Gastrocnemius medialis (tissue), 4 donors: Measurements from ENCODE around the gene LMX1B. TPM values are rescaled to one million over a fixed set of nuclear protein-coding genes. Genes with fewer than 3 reads are reported as not detected.

Source experiments
- ATAC-seq, 2 donors: fragments of 150-250 bp; one replicate each; pipeline ENCODE4 v1.9.1; 2016
- DNase-seq, 2 donors: peaks; one replicate each; pipeline ENCODE4 v3.0.0-alpha.2; 2019
- H3K27ac ChIP-seq, 4 donors: fragments of 200-600 bp; sonication (generic); 1 replicate in 1 of 4; 2 replicates in 3 of 4; pipeline ENCODE4 v1.5.1; 2016 to 2018; ENCODE audit warnings: mild to moderate bottlenecking in 2 of 4, moderate library complexity in 1 of 4
- H3K27me3 ChIP-seq, 3 donors: fragments of 200-600 bp; sonication (generic) in 2 of 3; 1 replicate in 1 of 3; 2 replicates in 2 of 3; pipeline versions ENCODE4 v1.5.1 to v1.6.0; 2016 to 2019; ENCODE audit warnings: mild to moderate bottlenecking in 1 of 3, moderate library complexity in 1 of 3
- H3K36me3 ChIP-seq, 2 donors: fragments of 200-600 bp; sonication (generic) in 1 of 2; one replicate each; pipeline ENCODE4 v1.5.1; 2017 to 2018
- H3K4me1 ChIP-seq, 2 donors: fragments of 200-600 bp; sonication (generic) in 1 of 2; one replicate each; pipeline ENCODE4 v1.5.1; 2016 to 2017; ENCODE audit warnings: mild to moderate bottlenecking in 2 of 2
- H3K4me3 ChIP-seq, 4 donors: fragments of 200-600 bp; sonication (generic) in 3 of 4; 1 replicate in 1 of 4; 2 replicates in 3 of 4; pipeline ENCODE4 v1.5.1; 2016 to 2019; ENCODE audit warnings: mild to moderate bottlenecking in 2 of 4
- H3K9me3 ChIP-seq, 3 donors: fragments of 200-600 bp; sonication (generic) in 2 of 3; 1 replicate in 1 of 3; 2 replicates in 2 of 3; pipeline ENCODE4 v1.5.1; 2016 to 2019
- POLR2A ChIP-seq, 2 donors: fragments of 450-650 bp; IDR thresholded peaks; one replicate each; pipeline ENCODE4 v1.6.1; 2017; ENCODE audit warnings: antibody characterized with exemption in 2 of 2, mild to moderate bottlenecking in 2 of 2, moderate library complexity in 2 of 2
- in situ Hi-C, 4 donors: fragments of 200-750 bp; cut with MboI; loops; one replicate each; pipeline versions ENCODE4 v1.15.0 to v1.8.0; 2017; ENCODE audit warnings: low sequenced_read_pairs in 4 of 4
- intact Hi-C: fragments of 100-400 bp; cut with DNase I; formaldehyde crosslinking; loops from one replicate; pipeline ENCODE4 v1.15.1; 2023; ENCODE audit warnings: low total_unique reads
- total RNA-seq, 4 donors: library from RNA; depleted of rRNA; stranded (reverse); fragments of >200 nt; gene quantifications; one replicate each; pipeline versions ENCODE4 v1.1.0 to v1.2.3, GENCODE V29; 2016
- TF ChIP-seq, protein P1 (sequence below), 5 experiments: fragments of 450-650 bp in 3 of 5; fragments of 200-600 bp in 2 of 5; sonication (generic) in 2 of 5; IDR thresholded peaks in 4 of 5; conservative IDR thresholded peaks in 1 of 5; 1 replicate in 4 of 5; 2 replicates in 1 of 5; pipeline ENCODE4 v1.5.1; 2016 to 2019; ENCODE audit warnings: antibody characterized with exemption in 5 of 5, mild to moderate bottlenecking in 3 of 5, moderate library complexity in 3 of 5

LMX1B gene
- total RNA-seq, 4 donors from 2014 or later: 0.31 to 0.46 (median 0.35) TPM; not detected in 1

DNA sequence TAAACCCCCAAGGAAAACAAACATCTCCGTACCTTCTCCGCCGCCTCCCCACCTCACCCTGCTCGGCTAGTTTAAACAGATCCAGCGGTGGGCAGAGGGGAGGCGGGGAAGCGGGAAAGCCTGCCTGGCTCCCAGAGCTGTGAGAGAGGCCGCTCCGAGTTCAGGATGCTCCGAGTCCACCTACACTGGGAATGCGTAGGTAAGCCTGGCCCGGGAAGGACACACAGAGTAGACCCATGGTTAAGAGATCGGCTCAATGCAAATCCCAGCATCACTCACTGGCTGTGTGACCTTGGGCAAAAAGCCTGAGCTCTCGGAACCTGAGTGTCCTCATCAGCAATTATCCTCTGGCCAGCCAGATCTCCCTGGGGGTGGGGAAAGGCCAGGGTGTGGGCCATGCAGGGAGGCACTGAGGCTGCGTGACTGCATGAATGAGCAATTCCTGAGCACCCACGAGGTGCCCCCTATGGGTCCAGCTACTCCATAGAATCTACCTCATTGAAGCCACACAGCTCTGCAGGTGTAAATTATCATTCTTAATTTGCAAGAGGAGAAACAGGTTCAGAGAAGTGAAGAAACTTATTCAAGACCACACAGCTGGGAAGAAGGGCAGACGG is 30.5 kb upstream of the LMX1B start:
- TF ChIP-seq, protein P1, sequence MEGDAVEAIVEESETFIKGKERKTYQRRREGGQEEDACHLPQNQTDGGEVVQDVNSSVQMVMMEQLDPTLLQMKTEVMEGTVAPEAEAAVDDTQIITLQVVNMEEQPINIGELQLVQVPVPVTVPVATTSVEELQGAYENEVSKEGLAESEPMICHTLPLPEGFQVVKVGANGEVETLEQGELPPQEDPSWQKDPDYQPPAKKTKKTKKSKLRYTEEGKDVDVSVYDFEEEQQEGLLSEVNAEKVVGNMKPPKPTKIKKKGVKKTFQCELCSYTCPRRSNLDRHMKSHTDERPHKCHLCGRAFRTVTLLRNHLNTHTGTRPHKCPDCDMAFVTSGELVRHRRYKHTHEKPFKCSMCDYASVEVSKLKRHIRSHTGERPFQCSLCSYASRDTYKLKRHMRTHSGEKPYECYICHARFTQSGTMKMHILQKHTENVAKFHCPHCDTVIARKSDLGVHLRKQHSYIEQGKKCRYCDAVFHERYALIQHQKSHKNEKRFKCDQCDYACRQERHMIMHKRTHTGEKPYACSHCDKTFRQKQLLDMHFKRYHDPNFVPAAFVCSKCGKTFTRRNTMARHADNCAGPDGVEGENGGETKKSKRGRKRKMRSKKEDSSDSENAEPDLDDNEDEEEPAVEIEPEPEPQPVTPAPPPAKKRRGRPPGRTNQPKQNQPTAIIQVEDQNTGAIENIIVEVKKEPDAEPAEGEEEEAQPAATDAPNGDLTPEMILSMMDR (IDR thresholded peaks at IDR 0.05 in 4 of 5, conservative IDR thresholded peaks at IDR 0.05 in 1 of 5): no peak
- TF ChIP-seq POLR2A (IDR thresholded peaks at IDR 0.05): no peak
- no peak for DNase-seq
- Histone ChIP-seq H3K9me3 (no peaks in the 10 kb centered on the region), H3K36me3 (no peaks in the 10 kb centered on the region), H3K27me3 (no peaks in the 10 kb centered on the region), H3K27ac (no peak overlapping the region), H3K4me3 (no peak overlapping the region), H3K4me1 (peaks cover 11 to 12% of the 10 kb centered on the region in 2 donors)
- intact Hi-C loops: no loop called here
- in situ Hi-C loops: no loop called here
- no peak for ATAC-seq

DNA sequence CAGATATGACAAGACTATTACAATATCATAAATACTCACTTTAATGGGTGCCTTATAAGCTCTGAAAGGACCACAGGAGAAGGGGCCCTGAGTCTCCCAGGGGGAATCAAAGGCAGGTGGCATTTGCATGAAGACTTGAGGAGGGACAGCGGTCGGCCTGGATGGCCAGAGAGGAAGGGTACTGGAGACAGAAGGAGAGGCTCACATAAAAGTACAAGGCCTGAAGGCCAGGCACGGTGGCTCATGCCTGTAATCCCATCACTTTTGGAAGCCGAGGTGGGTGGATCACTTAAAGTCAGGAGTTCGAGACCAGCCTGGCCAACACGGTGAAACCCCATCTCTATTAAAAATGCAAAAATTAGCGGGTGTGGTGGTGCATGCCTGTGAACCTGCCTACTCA is 29.1 kb upstream of the LMX1B start:
- H3K4me1 ChIP-seq: peaks cover 11 to 12% of the 10 kb centered on the region in 2 donors
- no peak overlapping the region for H3K4me3 ChIP-seq
- intact Hi-C loops: no loop called here
- ATAC-seq (no peak), DNase-seq (no peak)
- H3K27me3 ChIP-seq: no peaks in the 10 kb centered on the region
- TF ChIP-seq, protein P1 (IDR thresholded peaks at IDR 0.05 in 4 of 5, conservative IDR thresholded peaks at IDR 0.05 in 1 of 5): no peak
- no peak for TF ChIP-seq POLR2A (IDR thresholded peaks at IDR 0.05)
- in situ Hi-C loops: no loop called here
- no peak overlapping the region for H3K27ac ChIP-seq
- no peaks in the 10 kb centered on the region for H3K36me3 ChIP-seq
- no peaks in the 10 kb centered on the region for H3K9me3 ChIP-seq

DNA sequence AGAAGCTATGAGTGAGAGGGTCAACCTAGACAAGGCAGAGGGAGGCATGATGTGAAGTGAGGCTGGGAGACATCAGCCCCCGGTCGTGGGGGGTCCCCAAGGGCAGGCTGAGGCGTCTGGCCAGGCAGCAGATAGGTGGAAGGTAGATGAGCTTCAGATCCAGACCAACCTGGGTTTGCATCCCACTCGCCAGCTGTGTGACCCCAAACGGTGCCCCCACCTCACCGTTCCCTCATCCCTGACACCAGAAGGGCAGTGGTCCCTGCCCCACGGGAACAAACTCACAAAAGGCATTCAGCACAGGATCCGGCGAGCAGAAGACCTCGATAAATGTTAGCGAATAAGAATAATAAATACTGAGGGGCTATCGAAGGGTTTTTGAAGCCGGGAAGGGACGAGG is 27.5 kb upstream of the LMX1B start:
- intact Hi-C loops (no loop called here), in situ Hi-C loops (no loop called here)
- Histone ChIP-seq H3K4me3 (no peak overlapping the region), H3K27me3 (no peaks in the 10 kb centered on the region), H3K27ac (no peak overlapping the region), H3K4me1 (peaks cover 11 to 12% of the 10 kb centered on the region in 2 donors), H3K9me3 (no peaks in the 10 kb centered on the region), H3K36me3 (no peaks in the 10 kb centered on the region)
- ATAC-seq (no peak), DNase-seq (no peak)
- TF ChIP-seq, protein P1 (IDR thresholded peaks at IDR 0.05 in 4 of 5, conservative IDR thresholded peaks at IDR 0.05 in 1 of 5): no peak
- no peak for TF ChIP-seq POLR2A (IDR thresholded peaks at IDR 0.05)

DNA sequence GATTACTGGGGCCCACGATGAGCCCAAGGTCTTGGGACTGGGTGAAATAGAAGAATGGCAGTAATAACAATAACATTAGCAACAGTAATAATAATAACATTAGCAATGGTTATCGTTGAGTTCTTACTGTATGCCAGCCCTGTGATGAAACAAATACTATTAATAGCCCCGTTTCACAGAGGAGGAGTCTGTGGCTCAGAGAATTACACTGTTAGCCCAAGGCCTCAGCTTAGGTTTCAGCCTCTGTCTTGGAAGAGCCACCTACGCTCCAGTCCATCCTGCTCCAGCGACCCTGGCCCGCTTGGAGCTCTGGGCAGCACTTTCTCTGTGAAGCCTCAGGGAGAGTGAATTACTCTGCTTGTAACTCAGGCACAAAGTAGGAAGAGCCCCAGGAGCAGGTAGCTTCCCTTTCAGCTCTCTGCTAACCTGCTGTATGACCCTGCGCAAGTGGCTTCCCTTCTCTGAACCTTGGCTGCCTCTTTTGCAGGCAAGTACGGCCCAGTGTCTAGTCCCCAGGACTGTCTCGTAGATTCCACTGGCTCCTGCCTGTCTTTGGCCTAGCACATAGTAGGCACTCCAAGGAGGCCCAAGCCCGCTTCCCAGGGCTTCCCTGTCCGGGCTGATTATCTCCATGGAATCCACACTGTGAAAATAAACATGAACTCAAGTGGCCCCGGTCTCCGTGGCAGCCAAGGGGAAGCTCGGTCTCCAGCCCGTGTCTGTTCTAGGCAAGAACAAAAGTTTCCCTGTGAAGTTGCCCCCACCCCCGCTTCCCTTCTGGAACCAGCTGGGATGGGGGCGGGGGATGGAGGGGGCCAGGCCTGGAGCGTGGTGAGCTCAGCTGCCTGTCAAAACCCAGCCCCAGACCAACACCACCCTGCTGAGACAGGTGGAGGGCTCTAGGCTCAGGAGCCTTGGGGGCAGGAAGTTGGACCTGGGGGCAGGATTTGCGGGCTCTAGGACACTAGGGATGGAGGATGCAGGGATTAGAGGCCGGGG is 26.2 kb upstream of the LMX1B start:
- Histone ChIP-seq H3K4me1 (peaks cover 11 to 12% of the 10 kb centered on the region in 2 donors), H3K9me3 (no peaks in the 10 kb centered on the region), H3K27me3 (no peaks in the 10 kb centered on the region), H3K27ac (no peak overlapping the region), H3K4me3 (no peak overlapping the region), H3K36me3 (no peaks in the 10 kb centered on the region)
- intact Hi-C loops (no loop called here), in situ Hi-C loops (no loop called here)
- ATAC-seq (peak; percentile 93 to 97), DNase-seq (no peak)
- TF ChIP-seq, protein P1 (IDR thresholded peaks at IDR 0.05 in 4 of 5, conservative IDR thresholded peaks at IDR 0.05 in 1 of 5): no peak
- TF ChIP-seq POLR2A (IDR thresholded peaks at IDR 0.05): no peak
